HEK293T (cell line): ENCODE measurements around the gene FUZ.

Source experiments
- ARNT ChIP-seq: fragments of 450-650 bp; IDR thresholded peaks from 2 replicates; pipeline ENCODE4 v1.6.1; 2017; ENCODE audit warnings: mild to moderate bottlenecking
- FOXK2 ChIP-seq: fragments of 450-650 bp; IDR thresholded peaks from 2 replicates; pipeline ENCODE4 v1.6.1; 2016; ENCODE audit warnings: mild to moderate bottlenecking
- NFRKB ChIP-seq: fragments of 450-650 bp; IDR thresholded peaks from 2 replicates; pipeline ENCODE4 v1.6.1; 2016; ENCODE audit warnings: mild to moderate bottlenecking, moderate library complexity
- SP1 ChIP-seq: fragments of 450-650 bp; IDR thresholded peaks from 2 replicates; pipeline ENCODE4 v1.6.1; 2017
- TARDBP ChIP-seq: fragments of 450-650 bp; IDR thresholded peaks from 2 replicates; pipeline ENCODE4 v1.6.1; 2016

DNA sequence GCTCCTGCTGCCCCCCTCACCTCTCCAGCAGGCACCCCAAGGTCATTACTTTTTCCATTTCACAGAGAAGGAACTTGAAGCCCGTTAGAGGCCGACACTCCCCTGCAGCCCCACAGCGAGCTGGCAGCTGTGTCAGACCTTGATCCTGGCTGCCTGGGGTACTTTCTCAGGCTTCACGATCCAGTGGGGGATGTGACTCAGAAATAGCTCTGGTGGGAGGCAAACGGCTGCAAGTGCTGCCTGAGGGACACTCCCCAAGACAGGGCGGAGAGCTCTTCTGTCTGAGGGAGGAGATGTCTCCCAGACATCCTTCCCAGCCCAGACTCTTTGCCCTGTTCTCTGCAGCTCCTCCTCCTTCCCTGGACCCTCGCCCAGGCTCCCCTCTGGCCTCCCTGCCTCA lies 54.8 kb downstream of the FUZ start:
- TF ChIP-seq NFRKB, result no peak
- TF ChIP-seq FOXK2, result no peak
- TF ChIP-seq SP1, result no peak
- no peak for TF ChIP-seq TARDBP
- no peak for TF ChIP-seq ARNT
